Measurements from ENCODE around the gene CEP131. TPM values are rescaled to one million over a fixed set of nuclear protein-coding genes. Genes with fewer than 3 reads are reported as not detected.

The CEP131 gene
- total RNA-seq, 1 donor from 2014 or later: 8.5 TPM

- no peak for DNase-seq
These were observed 23.3 kb downstream of the CEP131 start for GRCh38 chr17:81199482-81199830.

GRCh38 chr17:81198826-81199481 lies 23.8 kb downstream of the CEP131 start:
- DNase-seq: no peak

- no peak for DNase-seq
These were observed 24.8 kb downstream of the CEP131 start for GRCh38 chr17:81197831-81198490.

DNA sequence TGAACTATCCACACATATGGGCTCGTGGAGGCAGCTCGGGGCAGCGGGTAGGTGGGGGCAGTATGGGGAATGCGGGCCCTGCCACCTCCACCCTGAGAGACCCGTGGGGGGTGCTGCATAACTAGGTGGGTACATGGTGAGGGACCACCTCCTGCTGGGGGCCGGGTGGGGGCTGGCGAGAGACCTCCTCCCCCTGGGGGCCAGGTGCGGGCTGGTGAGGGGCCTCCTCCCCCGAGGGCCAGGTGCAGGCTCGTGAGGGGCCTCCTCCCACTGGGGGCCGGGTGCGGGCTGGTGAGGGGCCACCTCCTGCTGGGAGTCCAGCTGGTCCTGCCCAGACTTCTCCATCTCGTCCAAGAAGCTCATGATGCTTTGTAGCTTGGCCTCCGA lies 25.4 kb downstream of the CEP131 start:
- no peak for DNase-seq

DNA sequence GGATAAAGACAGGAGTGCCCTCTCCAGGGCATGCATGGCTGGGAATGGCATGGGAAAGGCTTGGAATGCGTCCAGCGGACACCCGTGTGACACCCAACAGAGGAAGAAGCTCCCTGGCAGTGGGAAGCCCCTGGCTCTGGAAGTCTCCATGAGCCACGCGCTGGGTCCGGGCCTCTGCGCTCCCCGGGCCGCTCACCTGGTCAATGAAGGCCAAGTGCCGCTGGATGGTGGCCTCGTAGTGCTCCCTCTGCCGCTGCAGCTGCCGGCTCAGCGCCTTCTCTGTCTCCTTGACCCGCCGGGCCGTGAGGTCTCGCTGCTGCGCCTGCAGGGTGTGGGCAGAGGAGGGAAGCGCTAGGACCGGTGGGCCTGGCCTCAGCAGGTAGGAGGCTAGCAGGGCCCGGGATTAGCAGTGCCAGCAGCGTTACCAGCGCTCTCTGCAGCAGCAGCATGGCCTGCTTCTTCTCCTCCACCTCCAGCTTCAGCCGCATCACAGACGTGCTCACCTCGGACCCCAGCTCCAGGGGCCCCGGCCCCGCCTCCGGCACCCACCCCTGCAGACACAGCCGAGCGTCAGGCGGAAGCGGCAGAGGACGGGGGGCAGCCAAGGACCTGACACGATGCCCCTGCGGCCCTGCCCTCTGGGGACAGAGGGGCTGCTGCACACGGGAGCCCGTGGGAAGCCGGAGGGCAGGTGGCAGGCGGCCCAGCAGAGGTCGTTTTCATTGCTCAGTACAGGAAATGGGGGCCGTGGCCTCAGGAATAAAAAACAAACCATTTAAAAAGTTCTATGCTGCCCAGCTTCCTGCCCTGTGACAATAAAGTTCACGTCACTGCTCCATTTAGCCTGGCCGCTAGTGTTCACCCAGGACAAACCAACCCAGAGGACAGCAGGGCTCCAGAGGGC lies 26.0 kb downstream of the CEP131 start:
- DNase-seq: no peak

DNA sequence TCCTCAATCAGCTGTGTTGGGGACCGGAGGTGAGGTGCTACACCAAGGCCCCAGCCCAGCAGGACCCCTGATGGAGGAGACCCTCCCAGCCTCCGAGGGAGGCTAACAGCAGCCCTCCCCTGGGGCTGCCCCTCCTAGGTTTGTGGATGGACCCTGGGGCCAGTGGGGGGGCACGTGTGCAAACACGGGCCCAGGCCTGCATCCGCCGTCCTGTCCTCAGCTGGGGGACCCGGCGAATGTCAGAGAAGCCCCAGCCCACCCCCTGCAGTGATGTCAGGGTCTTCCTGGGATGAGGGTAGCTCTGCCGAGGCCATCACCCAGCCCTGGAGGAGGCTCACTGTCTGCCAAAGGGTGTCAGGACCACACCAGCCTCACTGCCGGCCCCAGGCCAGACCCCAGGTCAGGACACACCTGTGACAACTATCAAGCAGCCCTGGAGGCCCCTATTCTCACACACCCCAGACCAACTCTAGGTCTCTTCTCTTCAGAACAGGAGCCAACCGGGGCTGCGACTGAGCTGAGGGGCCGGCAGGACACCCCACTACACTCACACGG lies 26.7 kb downstream of the CEP131 start:
- DNase-seq: no peak

GRCh38 chr17:81194941-81195901 lies 27.5 kb downstream of the CEP131 start:
- DNase-seq: no peak

DNA sequence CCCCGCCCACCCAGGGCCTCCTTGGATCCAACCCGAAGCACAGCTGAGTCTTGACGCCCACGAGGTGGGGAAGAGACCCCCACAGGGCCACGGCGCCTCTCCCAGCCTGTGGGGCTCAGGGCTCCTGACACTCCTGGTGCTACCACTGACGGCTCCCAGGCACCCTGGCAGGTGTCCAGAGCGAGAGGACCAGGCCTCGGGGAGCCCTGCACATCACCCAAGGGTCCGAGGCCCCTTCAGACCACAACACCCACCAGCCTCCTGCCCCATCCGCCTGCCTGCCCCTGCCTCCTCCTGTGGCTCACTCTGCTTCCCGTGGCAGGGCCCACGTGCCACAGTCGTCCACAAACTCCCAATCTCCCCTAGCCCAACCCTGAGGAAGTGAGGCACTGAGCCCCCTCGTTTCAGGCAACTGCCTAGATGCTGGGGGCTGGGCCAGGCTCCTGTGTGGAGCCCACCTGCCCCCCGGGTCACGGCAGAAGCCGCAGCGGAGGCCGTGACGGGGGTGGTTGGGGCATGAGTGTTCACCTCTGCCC lies 28.5 kb downstream of the CEP131 start:
- DNase-seq: no peak

DNA sequence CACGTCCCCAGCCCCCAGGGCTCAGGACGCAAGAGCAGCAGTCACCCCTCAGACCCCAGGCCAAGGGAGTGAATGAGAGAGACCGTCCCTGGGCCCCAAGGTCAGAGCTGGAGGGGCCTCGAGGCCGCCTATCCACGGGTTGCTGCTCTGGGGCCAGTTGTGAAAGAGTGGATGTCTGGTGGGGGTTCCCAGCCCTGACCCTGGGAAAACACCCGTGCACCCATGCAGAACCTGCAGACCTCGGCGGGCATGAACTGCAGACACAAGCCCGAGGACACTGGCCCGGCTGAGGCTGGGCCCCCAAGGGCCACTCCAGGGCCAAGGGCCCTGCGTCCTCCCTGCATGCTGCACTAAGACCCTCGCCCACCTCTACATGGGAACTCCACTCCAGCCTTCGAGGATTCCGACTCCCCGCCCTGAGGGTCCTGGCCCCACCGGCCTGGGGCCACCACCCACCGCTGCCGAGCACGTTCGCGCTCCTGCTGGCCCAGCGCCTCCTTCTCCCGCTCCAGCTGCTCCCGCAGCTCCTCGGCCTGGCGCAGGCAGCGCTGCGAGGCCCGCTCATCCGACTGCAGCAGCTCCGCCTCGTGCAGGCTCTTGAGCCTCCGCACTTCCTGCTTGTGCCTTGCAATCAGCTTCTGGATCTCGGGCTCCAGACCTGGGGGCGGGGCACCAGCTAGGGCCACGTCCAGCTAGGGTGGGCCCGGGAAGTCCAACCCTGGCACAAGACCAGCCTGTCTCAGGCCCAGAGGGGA lies 29.1 kb downstream of the CEP131 start:
- DNase-seq: no peak

DNA sequence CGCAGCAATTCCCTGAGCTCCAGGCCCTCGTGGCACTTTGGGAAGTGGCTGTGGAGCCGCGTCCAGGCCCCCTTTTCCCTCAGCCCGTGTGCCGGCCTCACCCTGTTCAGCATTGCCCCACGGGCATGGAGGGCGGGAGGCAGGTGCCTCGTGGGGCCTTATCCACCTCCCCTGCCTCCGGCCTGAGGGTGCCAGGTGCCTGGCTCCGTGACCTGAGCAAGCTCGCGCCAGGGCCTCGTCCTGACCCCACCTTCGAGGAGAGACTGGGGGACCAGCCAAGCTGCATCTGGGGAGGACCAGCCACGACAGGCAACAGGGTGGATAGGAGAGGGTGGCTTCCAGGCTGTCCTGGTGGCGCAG lies 29.7 kb downstream of the CEP131 start:
- no peak for DNase-seq

- no peak for DNase-seq
These were observed 30.2 kb downstream of the CEP131 start for GRCh38 chr17:81192386-81193050.

DNA sequence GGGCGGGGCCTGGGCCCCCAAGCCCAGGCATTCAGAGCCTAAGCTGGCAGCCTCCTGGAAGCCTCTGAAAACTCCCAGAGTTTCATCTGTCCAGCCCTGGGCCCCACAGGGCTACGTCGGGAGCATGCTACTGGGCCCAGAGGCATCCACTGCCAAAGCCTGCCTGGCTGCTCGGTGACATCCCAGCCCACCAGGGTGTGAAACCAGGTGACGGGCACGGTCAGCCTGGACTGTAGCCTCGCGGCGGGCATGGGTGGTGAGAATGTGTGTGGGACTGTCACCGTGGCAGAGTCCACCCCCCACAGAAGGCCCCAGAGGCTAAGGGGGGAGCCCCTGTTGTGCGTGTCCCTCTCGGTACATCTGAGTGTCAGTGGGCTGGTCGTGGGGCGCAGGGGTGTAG lies 31.1 kb downstream of the CEP131 start:
- no peak for DNase-seq

- DNase-seq: no peak
These were observed 31.6 kb downstream of the CEP131 start for GRCh38 chr17:81191116-81191515.

- no peak for DNase-seq
These were observed 32.2 kb downstream of the CEP131 start for GRCh38 chr17:81190591-81190990.

GRCh38 chr17:81189670-81190530 lies 32.9 kb downstream of the CEP131 start:
- no peak for DNase-seq

DNA sequence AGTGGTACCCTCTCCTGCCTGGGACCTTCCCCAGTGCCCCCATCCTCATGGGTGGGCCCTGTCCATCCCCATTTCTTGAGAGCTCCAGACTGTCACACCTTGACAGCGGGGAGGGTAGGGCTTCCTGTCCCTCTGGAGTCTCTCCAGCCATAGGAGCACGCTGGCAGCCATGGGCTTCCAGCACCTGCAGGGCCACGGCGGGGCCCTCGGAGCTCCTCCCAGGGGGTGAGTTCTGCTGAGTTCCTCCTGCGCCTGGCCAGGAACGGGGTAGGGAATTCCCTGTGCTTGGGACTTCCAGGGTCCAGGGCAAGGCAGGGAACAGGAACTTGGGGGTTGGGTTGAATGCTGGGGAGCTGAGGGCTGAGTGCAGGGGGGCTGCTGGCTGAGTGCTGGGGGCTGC lies 33.7 kb downstream of the CEP131 start:
- DNase-seq: no peak

- DNase-seq: no peak
These were observed 34.3 kb downstream of the CEP131 start for GRCh38 chr17:81188491-81188840.

DNA sequence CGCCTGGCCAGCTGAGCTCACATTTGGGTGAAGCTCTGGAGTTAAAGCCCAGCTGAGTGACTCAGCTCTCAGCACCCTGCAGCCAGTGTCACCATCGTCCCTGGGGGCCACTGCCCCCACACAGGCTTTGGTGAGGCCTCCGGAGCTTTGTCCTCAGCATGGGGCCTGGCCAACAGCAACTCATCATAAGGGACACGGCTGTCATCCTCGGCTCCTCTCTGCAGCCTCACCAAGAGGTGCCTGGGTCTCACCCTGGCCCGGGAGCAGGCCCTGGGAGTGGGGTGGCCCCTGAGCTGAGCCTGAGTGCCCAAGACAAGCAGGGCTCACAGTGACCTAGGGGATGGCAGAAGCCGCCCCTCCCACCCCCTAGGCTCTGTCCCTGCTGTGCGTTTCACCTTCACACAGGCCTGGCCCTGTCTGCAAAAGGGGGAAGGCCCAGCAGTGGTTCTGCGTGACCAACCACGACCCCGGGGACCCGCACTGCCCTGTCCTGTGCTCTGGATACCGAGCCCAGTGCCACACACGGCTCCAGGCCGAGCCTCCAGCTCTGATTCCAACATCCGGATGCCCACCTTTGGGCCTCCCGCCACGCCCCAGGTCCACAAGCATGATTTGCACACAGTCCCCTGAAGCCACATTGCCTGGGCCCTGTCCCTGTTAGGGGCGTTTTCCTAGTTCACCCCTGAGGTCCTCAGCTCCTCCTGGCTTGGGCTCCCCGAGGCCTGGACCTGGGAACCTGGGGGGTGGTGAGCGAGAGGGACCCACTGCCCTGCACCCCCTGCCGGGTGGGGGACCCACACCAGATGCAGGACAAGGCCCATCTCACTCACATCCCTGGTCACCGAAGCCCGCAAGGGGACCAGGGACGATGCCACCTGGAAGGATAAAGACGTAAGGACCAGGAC lies 34.9 kb downstream of the CEP131 start:
- no peak for DNase-seq

All from skin of body (tissue), 2 donors.